ENCODE data around the gene ZNF598. TPM values are rescaled to one million over a fixed set of nuclear protein-coding genes. Genes with fewer than 3 reads are reported as not detected.
A peak's percentile ranks its signal among the peaks of the same experiment; 100 is the strongest.

ZNF598 gene
- polyA plus RNA-seq, 2 of the 4 experiments (the other 2 are of a cell fraction): 17.7 to 33.8 TPM

GRCh38 chr16:2040041-2040786 is 30.6 kb upstream of the ZNF598 start:
- peaks cover 89% of the 10 kb centered on the region for H3K4me1 ChIP-seq
- FAIRE-seq (no peak), DNase-seq (ENCODE audit: low read depth in 1 of 2, low spot score in 1 of 2) (no peak), ATAC-seq (peak in 1 of 2 experiments; percentile 1; a peak in 3 of 6 replicates)
- no peaks in the 10 kb centered on the region for H3K9me3 ChIP-seq
- H3K27ac ChIP-seq: peak overlapping the region; percentile 90
- H3K4me3 ChIP-seq: no peak overlapping the region
- H3K4me2 ChIP-seq: peak overlapping the region; percentile 73
- WGBS (ENCODE audit: missing lambda C conversion rate): 86% methylated on average over 13 of the region's 24 CpGs
- CTCF ChIA-PET: interaction anchor here (1.0 to 4.0 kb wide), 13 partner anchors 8 to 113 kb away, joined by 3 to 25 read pairs (median 4); partner anchors contain the start of genes NTHL1 and TSC2
- POLR2A ChIA-PET: interaction anchor here (1.6 kb wide), 1 partner anchor 115 kb away, joined by 7 read pairs; the partner anchor contains the start of gene TRAF7
- TF ChIP-seq ZSCAN20 (CRISPR knock-in tag; IDR thresholded peaks at IDR 0.05) (0 out of 2 replicates have a peak, but pooled peaks have one; percentile 44), PBX3 (IDR thresholded peaks at IDR 0.05) (0 out of 2 replicates have a peak, but pooled peaks have one; percentile 13), CEBPB (IDR thresholded peaks at IDR 0.05) (no peak), MAX (IDR thresholded peaks at IDR 0.05) (no peak), HOXB5 (CRISPR knock-in tag; IDR thresholded peaks at IDR 0.05) (no peak), CHD4 (IDR thresholded peaks at IDR 0.05; ENCODE audit: borderline replicate concordance) (no peak), ZC3H11A (IDR thresholded peaks at IDR 0.05) (no peak), ATOH8 (CRISPR knock-in tag; IDR thresholded peaks at IDR 0.05; ENCODE audit: low read depth) (no peak)

- FAIRE-seq: peak; percentile 28
- H3K9me3 ChIP-seq: no peaks in the 10 kb centered on the region
- CTCF ChIA-PET: interaction anchor here (1.1 to 4.0 kb wide), 8 partner anchors 8 to 113 kb away, joined by 3 to 25 read pairs (median 4); partner anchors contain the start of genes NTHL1 and TSC2
- POLR2A ChIA-PET: interaction anchor here (1.6 kb wide), 1 partner anchor 116 kb away, joined by 7 read pairs; the partner anchor contains the start of gene TRAF7
- peaks cover 96% of the 10 kb centered on the region for H3K4me1 ChIP-seq
- H3K27ac ChIP-seq: peak overlapping the region; percentile 90
- no peak overlapping the region for H3K4me3 ChIP-seq
- H3K4me2 ChIP-seq: peak overlapping the region; percentile 73
- WGBS (ENCODE audit: missing lambda C conversion rate): 22% methylated on average over 12 of the region's 29 CpGs
- peak; percentile 70 to 96 for DNase-seq (ENCODE audit: low read depth in 1 of 2, low spot score in 1 of 2)
- ATAC-seq: peak; percentile 41 to 63; a peak in 5 of 6 replicates
- TF ChIP-seq GATA3 (IDR thresholded peaks at IDR 0.05; ENCODE audit: borderline replicate concordance) (peak; percentile 68; the same call in 1 of the 2 replicates), ZC3H11A (IDR thresholded peaks at IDR 0.05) (no peak), MAZ (IDR thresholded peaks at IDR 0.05; ENCODE audit: borderline replicate concordance, low read depth, low read length) (no peak), RFX5 (IDR thresholded peaks at IDR 0.05) (no peak), HEYL (CRISPR knock-in tag; IDR thresholded peaks at IDR 0.05) (peak; percentile 65), KDM5A (IDR thresholded peaks at IDR 0.05) (no peak), USF2 (IDR thresholded peaks at IDR 0.05) (no peak), ELK1 (IDR thresholded peaks at IDR 0.05; ENCODE audit: low read depth, low read length) (no peak), SMC3 (IDR thresholded peaks at IDR 0.05) (no peak), EP300 (IDR thresholded peaks at IDR 0.05) (peak in 1 of 2 experiments; percentile 54; a peak in 1 of 5 replicates), HES2 (IDR thresholded peaks at IDR 0.05) (no peak), ZSCAN20 (CRISPR knock-in tag; IDR thresholded peaks at IDR 0.05) (peak; percentile 80), MAX (IDR thresholded peaks at IDR 0.05) (peak; percentile 72), RNF2 (IDR thresholded peaks at IDR 0.05; ENCODE audit: borderline replicate concordance, low read depth) (no peak), CBX8 (IDR thresholded peaks at IDR 0.05) (no peak), CBX2 (IDR thresholded peaks at IDR 0.05; ENCODE audit: borderline replicate concordance, low read depth) (no peak), NPAS2 (CRISPR knock-in tag; IDR thresholded peaks at IDR 0.05; ENCODE audit: borderline replicate concordance) (no peak), FOXS1 (CRISPR knock-in tag; IDR thresholded peaks at IDR 0.05) (peak; percentile 59; the same call in 1 of the 2 replicates), ZFP36 (IDR thresholded peaks at IDR 0.05; ENCODE audit: borderline replicate concordance, partially characterized antibody) (no peak), MYC (IDR thresholded peaks at IDR 0.05; ENCODE audit: borderline replicate concordance, low read length) (peak; percentile 22; the same call in 1 of the 2 replicates)
Measured at GRCh38 chr16:2039274-2040031, 29.8 kb upstream of the ZNF598 start.
